HG03135 (cell line): ENCODE results near the gene KDR.

Experiments
- ATAC-seq: cut with Tn5 transposase; IDR thresholded peaks from one replicate; pipeline ENCODE4 v1.9.1; 2021; ENCODE audit warnings: mild to moderate bottlenecking, moderate library complexity; ENCODE audit not compliant: unreplicated experiment

Gene KDR

GRCh38 chr4:55080174-55080865 lies 45.1 kb downstream of the KDR start:
- no peak for ATAC-seq

DNA sequence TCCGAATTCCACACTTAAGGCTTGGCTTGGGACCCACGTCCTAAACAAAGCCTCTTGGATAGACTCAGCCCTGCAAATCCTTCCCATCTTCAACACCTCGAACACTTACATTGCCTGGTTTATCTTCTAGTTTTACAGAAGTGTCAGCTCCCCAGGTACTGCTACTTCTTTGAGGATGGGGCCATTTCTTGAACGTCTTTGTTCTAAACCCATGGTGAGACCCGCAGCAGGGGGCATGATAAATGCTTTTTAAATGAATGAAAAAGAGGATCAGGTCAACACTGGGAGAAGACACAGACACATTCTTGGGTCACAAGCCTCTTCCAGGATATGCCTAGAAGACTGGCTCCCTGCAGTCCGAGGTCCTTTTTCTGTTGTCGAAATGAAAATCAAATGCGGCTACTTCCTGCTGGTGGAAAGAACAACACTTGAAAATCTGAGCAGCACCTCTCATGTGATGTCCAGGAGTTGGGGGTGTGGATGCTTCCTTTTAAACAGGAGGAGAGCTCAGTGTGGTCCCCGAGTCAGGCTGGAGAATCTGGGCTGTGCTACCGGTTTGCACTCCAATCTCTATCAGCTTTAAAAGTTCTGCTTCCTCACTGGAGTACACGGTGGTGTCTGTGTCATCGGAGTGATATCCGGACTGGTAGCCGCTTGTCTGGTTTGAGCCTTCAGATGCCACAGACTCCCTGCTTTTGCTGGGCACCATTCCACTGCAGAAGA lies 45.8 kb downstream of the KDR start:
- no peak for ATAC-seq

DNA sequence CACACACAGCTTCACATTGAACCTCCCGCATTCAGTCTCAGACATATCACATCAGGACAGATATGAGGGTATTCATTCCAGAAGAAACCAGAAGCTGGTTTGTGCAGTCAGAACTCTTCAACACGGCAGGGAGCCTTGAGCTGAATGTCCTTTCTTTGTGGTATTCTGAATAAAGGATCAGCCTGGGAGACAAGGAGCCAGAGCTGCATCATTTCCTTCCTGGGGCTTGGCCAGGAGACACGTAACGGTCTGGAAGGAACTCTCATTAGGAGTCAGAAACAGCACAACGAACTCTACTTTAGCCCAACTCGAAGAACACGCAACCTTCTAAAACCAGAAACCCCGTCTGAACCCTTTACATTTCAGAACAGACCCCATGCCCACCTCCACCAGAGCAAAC lies 46.4 kb downstream of the KDR start:
- no peak for ATAC-seq

GRCh38 chr4:55077577-55077976 lies 47.8 kb downstream of the KDR start:
- ATAC-seq, result no peak

- no peak for ATAC-seq
Observed at GRCh38 chr4:55075823-55076716, 49.3 kb downstream of the KDR start.

- ATAC-seq, result no peak
Observed at GRCh38 chr4:55075376-55075775, 50.0 kb downstream of the KDR start.

- ATAC-seq, result no peak
Observed at GRCh38 chr4:55074386-55074785, 51.0 kb downstream of the KDR start.

DNA sequence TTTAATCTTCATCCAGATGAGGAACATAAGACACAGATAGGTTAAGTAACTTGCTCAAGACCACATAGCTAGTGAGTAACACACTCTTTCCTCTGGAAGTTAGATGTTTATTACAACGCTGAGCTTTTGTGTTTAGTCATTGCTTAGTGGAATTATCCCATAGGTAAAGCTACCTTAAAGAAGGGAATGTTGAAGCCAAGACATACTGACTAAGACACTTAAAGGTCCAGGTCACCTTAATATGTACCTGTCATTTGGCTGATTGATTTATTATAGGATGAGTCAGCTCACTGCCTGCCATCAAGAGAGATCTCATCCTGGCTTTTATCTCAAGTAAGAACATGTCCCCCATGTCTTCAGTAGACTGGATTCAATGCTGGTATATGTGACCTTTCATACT lies 53.4 kb downstream of the KDR start:
- ATAC-seq, result no peak

DNA sequence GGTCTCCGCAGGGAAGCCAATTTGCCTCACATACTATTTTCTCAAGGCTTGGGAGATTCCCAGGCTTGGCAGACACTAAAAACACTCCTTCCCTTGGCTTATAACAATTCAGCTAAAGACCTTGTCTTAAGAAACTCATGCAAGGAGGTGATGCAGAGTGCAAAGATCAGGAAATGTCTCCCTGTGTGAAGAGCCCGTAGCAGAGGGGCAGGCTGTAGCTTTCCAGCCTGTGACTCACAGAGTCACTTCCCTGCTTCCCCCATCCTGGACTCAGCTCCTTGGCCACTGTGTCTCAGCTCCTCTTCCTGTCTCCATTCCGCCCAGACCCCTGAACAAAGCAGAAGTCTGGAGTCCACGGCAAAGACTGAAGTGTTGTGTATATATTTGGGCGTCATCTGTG lies 56.1 kb downstream of the KDR start:
- no peak for ATAC-seq

GRCh38 chr4:55068522-55068921 lies 56.9 kb downstream of the KDR start:
- no peak for ATAC-seq

DNA sequence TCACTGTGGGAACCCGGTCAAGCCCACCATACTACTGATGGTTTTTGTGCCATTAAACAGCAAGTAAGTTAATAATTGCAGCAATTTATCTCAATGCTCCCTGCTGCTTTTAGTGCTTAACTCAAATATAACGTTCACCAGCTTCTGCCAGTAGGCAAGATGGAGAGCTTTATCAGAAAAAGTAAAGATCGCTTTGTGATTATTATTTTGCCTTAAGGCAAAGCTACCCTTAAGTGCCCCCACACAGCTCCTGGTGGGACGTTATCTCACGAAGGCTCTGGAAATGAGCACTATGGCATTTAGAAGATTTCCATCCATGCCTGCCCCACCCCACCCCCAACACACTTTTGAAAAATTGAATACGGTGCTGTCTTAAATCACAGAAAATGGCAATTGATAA lies 59.4 kb downstream of the KDR start:
- ATAC-seq, result no peak

- no peak for ATAC-seq
Observed at GRCh38 chr4:55055529-55055928, 69.9 kb downstream of the KDR start.

- no peak for ATAC-seq
Observed at GRCh38 chr4:55051532-55051931, 73.9 kb downstream of the KDR start.

- no peak for ATAC-seq
Observed at GRCh38 chr4:55050418-55050950, 74.9 kb downstream of the KDR start.

- ATAC-seq, result no peak
Observed at GRCh38 chr4:55038176-55038890, 87.1 kb downstream of the KDR start.

- ATAC-seq, result no peak
Observed at GRCh38 chr4:55037728-55038127, 87.7 kb downstream of the KDR start.

DNA sequence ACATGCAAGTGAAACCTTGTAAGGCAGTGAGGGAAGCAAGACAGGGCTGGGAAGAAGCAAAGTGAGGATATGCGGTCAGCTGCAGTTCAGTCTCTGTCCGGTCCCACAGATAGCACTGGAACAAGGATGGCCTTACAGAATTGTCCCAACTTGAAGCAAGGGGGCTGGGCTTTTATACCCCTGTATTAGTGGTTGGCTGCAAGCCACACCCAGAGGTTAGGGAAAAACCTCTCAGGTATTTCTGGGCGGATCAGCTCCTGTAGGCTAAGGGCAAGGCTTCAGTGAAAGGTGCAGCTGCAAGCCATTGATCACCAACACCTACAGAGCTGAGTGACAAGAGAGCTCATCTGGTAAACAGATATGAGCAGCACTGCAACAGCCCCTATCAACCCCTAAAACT lies 89.0 kb downstream of the KDR start:
- no peak for ATAC-seq

GRCh38 chr4:55035892-55036291 lies 89.5 kb downstream of the KDR start:
- no peak for ATAC-seq

DNA sequence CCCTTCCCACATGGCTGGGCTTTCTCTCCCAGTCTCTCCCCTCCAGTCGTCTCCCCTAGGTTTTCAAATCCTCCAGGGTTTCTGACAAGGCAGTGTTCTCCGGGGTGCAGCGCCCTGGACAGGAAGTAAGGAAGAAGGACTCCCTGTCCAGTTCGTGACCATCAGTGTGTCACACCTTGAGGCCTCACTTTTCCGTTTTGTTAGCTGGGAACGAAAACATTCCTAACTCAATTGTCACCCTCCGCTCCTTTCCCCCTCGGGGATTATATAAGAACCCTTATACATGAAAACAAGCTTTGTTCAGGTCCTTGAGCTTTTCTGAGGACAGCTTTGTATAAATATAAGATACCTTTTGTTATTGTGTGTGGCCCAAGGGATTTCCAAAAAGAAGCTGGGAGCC lies 92.1 kb downstream of the KDR start:
- ATAC-seq, result no peak

DNA sequence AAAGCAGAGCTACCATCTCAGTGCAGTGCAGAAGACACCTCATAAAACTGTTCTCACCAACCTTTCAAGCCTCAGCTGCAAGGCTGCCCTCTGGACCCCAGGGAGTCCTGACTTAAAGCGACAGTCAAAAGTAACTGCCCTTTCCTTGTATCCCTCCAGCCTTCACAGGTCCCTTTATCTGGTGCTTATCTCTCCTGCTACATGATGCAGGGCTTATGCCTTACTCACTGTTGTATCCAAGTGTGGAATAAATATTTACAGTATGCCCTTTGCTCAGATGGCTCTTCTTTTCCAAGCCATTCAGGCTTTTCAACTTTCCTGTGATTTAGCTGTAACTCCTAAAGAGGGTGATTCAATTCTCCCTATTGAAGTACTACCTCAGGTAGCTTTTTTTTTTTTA lies 92.6 kb downstream of the KDR start:
- ATAC-seq, result no peak

GRCh38 chr4:55032179-55032578 lies 93.2 kb downstream of the KDR start:
- no peak for ATAC-seq
